Lower leg skin (tissue), 4 donors: ENCODE results near the gene WFIKKN1. TPM values are rescaled to one million over a fixed set of nuclear protein-coding genes. Genes with fewer than 3 reads are reported as not detected.

Experiments
- DNase-seq, 2 donors: peaks; one replicate each; pipeline ENCODE4 v3.0.0-alpha.2; 2019; ENCODE audit warnings: low spot score in 2 of 2
- H3K4me3 ChIP-seq: fragments of 200-600 bp; sonication (generic); 2 replicates; pipeline ENCODE4 v1.5.1; 2017; ENCODE audit warnings: mild to moderate bottlenecking, low read depth; ENCODE audit not compliant: poor library complexity, severe bottlenecking
- CTCF ChIP-seq, 3 donors: fragments of 450-650 bp; IDR thresholded peaks; one replicate each; pipeline ENCODE4 v1.5.1; 2016; ENCODE audit warnings: antibody characterized with exemption in 3 of 3, mild to moderate bottlenecking in 3 of 3, moderate library complexity in 2 of 3
- POLR2A ChIP-seq, 2 donors: fragments of 450-650 bp; IDR thresholded peaks; one replicate each; pipeline ENCODE4 v1.6.1; 2016 to 2017; ENCODE audit warnings: antibody characterized with exemption in 2 of 2, mild to moderate bottlenecking in 1 of 2, moderate library complexity in 1 of 2
- WGBS, 2 donors: methylation state at CpG; one replicate each; pipeline ENCODE4 v1.1.5; 2018; 5-methylcytosine and 5-hydroxymethylcytosine counted together
- intact Hi-C: fragments of 100-400 bp; cut with DNase I; formaldehyde crosslinking; loops from one replicate; pipeline ENCODE4 v1.15.0; 2023; ENCODE audit warnings: low total_unique reads
- total RNA-seq, 4 donors: library from RNA; depleted of rRNA; stranded (reverse); fragments of >200 nt; gene quantifications; one replicate each; pipeline ENCODE4 v1.1.0, GENCODE V29; 2016

Gene WFIKKN1
- total RNA-seq, 4 donors from 2014 or later = 1.3 to 5.0 (median 2.8) TPM

GRCh38 chr16:585351-585750 lies 45.4 kb upstream of the WFIKKN1 start:
- TF ChIP-seq POLR2A (IDR thresholded peaks at IDR 0.05) (no peak), CTCF (IDR thresholded peaks at IDR 0.05) (no peak)
- no peak overlapping the region for H3K4me3 ChIP-seq
- intact Hi-C loops = no loop called here
- no peak for DNase-seq
- 21 to 33% methylated on average over 3 to 9 of the region's 10 CpGs for WGBS, 2 donors

GRCh38 chr16:586047-586644 lies 44.6 kb upstream of the WFIKKN1 start:
- intact Hi-C loops = no loop called here
- 29 to 39% methylated on average over 9 to 16 of the region's 16 CpGs for WGBS, 2 donors
- no peak overlapping the region for H3K4me3 ChIP-seq
- DNase-seq = no peak
- TF ChIP-seq POLR2A (IDR thresholded peaks at IDR 0.05) (no peak), CTCF (IDR thresholded peaks at IDR 0.05) (no peak)

GRCh38 chr16:586645-587590 lies 43.9 kb upstream of the WFIKKN1 start:
- intact Hi-C loops = no loop called here
- no peak for TF ChIP-seq POLR2A (IDR thresholded peaks at IDR 0.05)
- no peak for TF ChIP-seq CTCF (IDR thresholded peaks at IDR 0.05)
- no peak for DNase-seq
- WGBS, 2 donors = 67 to 73% methylated on average over 11 to 14 of the region's 14 CpGs
- no peak overlapping the region for H3K4me3 ChIP-seq

GRCh38 chr16:588639-588888 lies 42.2 kb upstream of the WFIKKN1 start:
- 2% methylated on average over 9 to 13 of the region's 21 CpGs for WGBS, 2 donors
- intact Hi-C loops = no loop called here
- TF ChIP-seq POLR2A (IDR thresholded peaks at IDR 0.05) = no peak
- no peak for TF ChIP-seq CTCF (IDR thresholded peaks at IDR 0.05)
- no peak for DNase-seq
- H3K4me3 ChIP-seq = peak overlapping the region; percentile 67

GRCh38 chr16:588889-589657 lies 41.7 kb upstream of the WFIKKN1 start:
- intact Hi-C loops = no loop called here
- peak; percentile 97 to 100 for DNase-seq
- TF ChIP-seq POLR2A (IDR thresholded peaks at IDR 0.05) (no peak), CTCF (IDR thresholded peaks at IDR 0.05) (no peak)
- peak overlapping the region; percentile 67 for H3K4me3 ChIP-seq
- 1 to 3% methylated on average over 27 to 43 of the region's 107 CpGs for WGBS, 2 donors
